NCI-H226 (cell line): ENCODE data around the gene PBX4.

Experiments
- DNase-seq: peaks from one replicate; pipeline ENCODE4 v3.0.0-alpha.2; 2015

PBX4 gene

DNA sequence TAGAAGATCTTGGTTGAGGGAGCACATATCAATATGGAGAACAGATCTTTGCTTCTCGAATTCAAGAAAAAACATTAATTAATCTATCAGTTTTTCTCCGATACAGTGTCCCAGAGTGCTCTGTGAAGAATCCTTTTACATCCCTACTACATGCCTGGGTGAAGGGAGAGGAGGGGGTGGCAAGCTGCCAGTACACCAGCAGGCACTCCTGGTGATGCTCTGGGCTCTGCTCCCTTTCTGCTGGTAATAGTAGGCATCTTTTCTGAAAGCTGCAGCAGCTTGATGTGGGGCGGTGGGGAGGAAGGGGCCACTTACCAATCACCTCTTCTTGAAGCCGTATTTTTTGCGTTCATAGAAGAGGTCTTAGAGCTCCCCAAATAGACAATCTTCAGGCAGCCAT lies 30.7 kb downstream of the PBX4 start:
- DNase-seq, result no peak

DNA sequence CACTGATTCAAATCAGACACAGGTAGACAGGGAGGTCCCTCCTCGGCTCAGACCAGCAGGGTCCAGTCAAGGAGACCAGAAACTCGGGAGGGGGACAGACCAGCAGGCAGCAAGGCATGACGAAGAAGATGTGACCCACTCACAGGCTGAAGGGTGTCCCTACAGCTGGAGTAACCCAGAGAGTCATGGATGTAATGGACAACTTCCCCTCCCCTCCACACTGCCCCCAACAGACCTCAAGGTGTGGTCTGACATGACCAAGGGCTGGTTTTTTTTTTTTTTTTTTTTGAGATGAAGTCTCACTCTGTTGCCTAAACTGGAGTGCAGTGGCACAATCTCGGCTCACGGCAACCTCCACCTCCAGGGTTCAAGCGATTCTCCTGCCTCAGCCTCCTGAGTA lies 34.1 kb downstream of the PBX4 start:
- DNase-seq, result no peak

DNA sequence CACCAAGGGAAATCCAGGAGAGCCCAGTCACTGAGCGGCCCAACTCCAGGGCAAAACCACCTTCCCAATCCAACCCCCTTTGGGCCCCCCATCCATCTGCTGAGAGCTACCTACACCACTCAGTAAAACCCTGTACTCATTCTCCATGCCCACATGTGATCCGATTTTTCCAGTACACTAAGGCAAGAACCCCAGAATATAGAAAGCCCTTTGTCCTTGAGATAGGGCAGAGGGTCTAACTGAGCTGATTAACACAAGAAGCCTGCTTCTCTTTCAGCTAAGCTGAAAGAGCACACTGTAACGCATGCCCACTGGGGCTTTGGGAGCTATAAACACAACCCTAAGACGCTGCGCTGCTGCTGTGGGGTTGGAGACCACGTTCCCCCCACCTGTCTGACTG lies 36.0 kb downstream of the PBX4 start:
- DNase-seq, result no peak

DNA sequence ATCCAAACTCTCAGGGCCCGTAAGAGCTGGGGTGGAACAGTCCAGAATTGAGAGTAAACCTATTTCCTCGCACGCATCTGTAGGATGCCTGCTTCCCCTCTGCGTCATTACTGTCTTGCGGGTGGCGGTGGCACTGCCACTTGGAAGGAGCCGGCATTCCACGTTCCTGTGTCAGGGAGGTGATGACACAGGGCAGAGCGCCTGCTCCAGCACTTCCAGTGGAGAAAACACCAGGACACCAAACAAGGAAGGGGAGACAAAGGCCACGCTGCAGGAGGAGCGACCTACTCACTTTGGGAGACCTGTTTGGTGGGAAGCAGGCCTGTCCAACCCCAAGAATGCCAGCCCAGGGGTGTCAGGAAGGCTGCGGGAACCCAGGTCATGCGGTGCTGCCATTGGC lies 37.1 kb downstream of the PBX4 start:
- DNase-seq, result no peak

DNA sequence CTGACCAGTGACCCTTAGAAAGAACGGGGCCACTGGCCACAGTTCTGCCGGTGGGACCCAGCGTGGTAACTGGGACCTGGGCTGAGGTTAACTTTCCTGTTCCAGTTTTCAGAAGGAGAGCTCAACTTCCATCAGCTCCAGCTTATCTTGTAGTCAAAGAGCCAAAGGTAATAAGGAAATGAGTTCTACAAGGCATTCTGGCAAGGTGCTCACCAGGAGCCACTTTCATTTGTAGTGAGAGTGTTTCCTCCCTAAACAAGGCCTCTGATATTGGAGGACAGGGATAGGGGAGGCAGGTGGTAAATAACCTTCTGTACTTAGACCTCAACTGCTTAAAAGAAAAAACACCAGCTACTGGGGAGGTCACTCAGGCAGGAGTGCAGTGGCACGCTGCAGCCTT lies 38.1 kb downstream of the PBX4 start:
- DNase-seq, result no peak

DNA sequence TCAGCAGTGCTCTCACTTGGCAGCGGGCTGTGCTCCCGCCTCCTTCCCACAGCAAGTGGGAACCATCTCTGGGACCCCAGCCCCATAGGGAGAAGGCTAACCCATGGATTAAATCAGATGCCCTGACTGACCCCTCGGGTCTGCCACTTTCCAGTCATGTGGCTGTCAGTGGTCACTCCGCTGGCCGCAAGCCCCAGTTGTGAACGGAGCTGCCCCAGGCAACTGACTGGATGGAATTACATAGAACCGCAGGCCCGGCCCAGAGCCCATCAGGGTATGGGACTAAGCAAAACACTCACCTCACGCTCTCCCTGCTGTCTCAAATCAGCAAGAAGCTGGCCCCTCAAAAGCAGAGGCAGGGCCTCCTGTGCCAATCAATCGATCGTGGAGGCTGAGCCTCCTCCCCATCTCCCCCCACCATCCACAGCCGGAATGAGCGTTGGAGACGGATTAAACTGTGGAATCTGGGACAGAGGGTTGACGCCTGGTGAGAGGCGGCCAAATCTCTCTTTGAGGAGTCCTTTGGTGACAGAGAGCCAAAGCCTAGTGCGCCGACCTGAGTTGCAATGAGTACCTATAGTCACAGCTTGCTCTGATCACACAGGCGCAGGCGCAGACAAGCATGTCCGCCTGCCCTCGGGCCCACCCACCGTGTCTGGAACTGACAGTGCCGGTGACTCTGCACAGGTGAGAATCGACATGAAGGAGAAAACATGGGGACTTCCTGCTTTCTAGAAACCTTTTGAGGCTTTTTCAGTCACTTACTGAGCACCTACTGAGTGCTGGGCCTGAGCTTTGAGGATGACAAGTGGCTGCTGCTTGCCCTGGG lies 38.7 kb downstream of the PBX4 start:
- no peak for DNase-seq

DNA sequence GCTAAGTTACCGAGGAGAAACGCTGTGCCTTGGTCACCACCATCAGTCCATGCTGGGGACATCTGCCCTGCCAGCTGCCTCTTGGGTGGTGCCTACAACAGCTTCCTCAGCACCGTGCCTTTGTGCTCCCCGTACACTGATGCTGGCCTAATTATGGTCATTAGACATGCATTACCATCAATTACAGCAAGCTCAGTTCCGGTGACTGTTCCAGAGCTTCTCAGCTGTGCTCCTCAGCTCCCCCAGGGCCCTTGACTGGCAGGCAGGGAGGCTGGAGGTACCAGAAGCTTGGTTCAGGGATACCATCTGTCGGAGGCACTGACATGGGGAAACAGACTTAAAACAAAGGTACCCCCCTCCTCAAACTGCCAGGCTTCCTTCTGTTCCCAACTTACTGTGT lies 40.2 kb downstream of the PBX4 start:
- no peak for DNase-seq

DNA sequence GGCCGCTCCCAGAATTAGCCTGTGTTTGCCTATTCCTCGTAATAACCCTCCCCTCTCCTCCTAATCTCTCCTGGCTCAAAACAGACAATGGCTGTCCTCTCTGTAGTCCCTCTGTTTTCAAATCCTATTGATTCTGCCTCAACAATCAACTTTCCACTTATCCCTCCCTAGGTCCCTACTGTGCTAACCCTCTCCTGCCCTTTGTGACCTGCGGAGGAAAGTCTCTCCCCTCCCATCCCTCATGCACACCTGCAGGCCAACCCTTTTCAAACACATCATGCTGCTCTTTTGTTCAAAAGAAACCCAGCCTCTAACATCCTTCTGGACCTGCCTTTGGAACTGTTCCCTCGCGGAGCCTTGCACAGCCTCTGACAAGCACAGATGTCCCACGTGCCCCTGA lies 43.1 kb downstream of the PBX4 start:
- no peak for DNase-seq

DNA sequence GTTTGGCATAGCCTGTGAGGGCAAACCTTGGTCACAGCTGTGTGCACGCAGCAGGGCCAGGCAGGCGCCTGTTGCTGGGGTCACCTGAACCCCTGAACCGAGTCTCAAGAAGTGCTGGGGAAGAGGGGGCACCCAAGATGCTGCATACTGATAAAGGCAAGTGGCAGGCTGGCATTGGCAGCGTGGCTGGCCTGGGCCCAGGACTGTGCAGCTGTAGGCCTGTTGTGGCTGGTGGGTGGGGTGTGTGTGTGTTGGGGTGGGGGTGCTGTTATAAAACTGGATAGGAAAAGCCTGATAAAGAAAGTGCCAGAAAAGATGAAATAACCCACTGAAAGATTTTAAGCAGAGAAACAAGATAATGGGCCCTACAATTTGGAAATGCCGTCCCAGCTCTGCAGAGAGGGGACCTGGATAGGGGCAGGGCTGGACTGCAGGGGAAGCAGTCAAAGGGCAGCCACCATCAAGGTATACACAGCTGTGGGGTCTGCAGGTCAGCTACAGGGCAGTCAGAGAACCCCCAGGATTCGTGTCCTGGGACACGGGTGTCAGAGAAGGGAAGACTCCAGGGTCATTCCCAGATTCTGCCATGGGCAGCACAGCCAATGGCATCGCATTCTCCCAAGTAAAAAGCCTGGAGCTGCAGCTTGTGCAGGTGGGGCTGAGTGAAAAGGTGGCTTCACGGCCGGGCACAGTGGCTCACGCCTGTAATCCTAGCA lies 47.3 kb downstream of the PBX4 start:
- DNase-seq, result no peak

DNA sequence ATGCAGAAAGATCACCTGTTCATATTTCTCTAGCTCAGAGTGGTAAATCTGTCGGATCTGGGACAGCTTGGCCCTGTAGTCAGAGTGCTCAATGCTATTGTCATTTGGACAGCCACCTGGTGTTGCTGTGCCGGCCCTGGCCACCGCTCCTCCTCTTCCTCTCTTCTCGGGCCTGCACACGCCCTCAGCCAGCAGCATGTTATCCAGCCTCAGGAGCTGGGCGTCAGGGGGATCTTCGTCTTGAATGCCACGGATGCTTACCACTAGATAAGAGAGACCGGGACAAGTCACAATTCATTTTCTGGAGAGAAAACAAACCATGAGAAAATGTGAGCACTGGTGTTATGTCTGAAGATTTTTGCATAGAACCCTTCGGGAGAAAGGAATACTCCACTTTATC lies 47.9 kb downstream of the PBX4 start:
- DNase-seq, result no peak

DNA sequence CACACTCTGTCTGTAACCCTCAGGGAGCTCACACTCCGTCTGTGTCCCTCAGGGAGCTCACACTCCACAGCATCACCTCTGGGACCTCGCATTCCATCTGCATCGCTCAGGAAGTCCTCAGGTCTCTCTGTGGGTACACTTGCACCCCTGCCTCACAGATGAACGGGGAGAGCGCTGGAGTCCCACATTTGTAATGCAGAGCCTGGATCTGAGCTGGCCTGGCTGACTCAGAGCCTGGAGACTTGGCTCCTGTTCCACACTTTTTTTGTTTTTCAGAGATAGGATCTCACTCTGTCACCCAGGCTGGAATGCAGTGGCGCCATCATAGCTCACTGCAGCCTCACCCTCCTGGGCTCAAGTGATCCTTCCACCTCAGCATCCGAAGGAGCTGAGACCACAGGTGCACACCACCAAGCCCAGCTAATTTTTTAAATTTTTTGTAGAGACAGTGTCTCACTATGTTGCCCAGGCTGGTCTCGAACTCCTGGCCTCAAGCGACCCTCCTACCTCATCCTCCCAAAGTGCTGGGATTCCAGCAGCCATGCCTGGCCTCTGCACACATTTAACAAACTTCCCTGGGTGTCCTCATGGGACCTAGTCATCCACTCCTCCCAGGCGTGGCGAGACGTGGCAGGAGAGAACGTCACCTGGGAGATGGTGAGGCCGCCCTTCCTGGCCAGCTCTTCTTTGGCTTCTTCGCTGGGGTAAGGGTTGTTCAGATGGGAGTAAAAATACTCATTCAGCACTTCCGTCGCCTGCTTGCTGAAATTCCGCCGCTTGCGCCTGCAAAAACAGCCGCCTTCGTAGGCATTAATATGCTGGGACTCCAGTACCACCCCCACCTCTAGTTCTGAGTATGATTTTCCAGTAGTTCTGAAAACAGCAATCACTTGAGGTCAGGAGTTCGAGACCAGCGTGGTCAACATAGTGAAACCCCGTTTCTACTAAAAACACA lies 49.4 kb downstream of the PBX4 start:
- DNase-seq, result no peak

DNA sequence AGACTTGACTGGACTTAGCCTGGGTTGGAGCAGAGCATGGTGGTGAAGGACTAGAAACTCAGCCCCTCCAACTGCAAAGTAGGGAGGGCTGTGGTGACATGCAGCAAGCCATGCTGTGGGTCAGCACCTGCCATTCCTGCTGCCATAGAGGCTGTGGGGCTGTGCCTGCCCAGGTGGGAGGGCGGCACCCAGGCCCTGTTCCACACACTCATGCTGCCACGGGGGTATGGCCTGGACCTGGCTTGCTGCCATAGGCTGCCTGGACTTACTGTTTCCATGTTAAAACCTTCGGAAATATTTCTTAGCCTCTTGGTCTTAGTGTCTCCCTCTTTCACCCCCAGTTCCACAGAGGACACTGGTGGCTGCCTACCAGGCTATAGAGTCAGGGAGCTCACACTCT lies 51.1 kb downstream of the PBX4 start:
- DNase-seq, result no peak

DNA sequence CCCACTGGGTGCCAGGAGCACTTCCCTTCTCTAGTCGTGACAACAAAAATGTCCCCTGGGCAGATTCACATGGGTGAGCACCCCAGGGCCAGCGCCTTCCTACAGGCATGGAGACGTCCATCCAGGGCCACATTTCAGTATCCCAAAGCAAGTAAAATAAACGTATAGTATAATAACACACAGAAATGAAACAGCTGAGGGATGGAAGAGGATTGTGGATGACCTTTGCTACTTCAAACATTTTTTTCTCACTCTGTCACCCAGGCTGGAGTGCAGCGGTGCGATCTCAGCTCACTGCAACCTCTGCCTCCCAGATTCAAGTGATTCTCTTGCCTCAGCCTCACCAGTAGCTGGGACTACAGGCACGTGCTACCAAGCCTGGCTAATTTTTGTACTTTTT lies 52.2 kb downstream of the PBX4 start:
- DNase-seq, result no peak

DNA sequence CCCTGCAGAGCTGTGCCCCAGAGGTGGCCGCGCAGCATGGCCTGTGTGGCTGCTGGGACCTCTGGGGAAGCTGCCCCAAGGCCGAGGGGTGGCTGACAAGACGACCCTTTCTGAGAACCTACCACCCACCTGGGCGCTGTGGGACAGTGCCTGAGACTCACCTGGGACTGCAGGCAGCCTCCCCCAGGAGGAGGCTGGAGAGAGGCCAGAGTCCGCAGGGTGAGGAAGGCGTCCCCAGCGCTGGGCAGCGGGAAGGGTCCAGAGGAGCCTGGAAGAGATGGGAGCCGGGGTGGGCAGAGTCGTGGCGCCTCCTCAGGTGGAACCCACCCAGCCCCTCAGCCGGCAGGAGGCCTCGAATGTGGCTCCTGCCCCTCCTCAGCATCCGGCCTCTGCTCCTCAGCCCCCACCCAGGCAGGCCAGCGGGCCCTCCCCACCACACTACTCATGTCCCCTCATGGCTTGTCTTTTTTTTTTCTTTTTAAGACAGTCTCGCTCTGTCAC lies 55.1 kb downstream of the PBX4 start:
- no peak for DNase-seq

DNA sequence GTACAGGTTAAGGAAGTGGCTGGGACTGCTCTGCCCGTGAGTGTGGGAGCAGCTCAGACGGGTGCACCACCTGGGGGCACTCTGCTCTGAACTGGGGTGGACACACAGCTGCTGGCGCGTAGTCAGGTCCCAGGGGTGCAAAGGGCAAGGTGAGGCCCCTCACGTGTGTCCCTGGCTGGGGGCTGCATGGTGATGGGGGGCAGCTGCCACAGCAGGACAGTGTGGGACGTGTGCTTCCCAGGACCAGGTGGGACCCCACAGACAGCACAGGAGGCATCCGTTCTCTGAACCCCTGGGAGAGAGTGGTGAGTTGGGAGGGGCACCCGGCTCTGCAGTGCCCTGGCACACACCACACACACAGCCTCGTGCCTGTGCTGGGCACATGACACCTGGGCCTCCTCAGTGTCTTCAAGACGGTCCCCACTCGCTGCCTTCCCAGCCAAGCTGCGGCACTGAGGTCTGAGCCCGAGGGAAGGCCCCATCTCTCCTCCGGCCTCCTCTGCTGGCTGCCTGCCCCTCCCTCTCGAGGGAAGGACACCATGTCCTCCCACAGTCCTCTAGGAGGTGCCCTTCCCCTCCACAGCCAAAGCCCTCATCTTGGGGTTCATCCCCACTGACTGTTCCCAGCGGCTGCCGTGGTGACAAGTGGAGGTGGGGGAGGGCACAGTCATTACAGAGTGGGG lies 55.7 kb downstream of the PBX4 start:
- DNase-seq, result no peak

DNA sequence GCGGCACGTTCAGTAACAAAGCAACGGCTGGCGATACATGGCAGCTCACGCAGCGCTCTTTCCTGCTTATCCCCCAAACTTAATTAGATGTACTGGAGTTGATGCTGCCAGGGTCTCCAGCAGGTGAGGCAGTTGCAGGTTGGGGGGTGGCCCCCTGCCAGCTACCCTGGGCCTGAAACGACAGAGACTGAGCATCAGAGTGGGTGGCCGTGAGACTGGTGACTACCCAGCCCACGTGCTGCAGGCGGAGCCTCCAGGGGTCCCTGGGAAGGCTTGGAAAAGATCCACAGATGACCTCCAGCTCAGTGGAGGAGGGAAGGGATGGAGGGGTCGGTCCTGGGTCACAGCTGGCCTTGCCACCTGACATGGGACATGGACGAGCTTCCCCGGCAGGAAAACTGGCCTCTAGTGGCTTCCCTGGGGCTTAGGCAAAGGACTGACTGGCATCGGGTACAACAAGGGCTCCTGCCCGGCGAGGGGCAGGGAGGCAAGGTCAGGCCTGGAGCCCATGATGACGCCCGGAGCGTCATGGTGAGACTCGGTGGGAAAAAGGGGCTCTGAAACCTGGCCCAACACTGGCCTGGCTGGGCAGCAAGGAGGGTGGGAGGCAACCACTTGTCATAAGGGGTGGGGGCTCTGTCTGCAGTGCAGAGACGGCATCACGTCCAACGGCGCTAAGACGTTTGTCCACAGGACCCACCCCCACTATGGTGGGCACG lies 56.4 kb downstream of the PBX4 start:
- DNase-seq, result no peak

DNA sequence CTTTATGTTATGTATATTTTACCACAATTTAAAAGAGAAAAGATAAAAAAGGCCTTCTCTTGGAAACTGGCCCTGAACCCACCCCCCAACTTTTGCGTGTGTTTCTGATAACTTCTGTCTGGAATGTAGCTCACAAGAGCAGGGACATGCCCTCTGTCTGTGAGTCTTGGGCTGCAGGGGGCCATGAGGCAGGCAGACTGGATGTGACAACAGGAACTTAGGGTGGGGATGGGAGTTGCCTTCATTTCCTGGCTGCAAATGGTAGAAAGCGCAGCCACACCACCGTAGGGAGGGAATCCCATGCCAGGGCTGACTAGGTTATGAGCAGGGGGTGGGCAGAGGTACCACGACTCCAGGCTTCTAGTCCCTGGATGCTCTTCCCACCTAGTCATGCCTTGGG lies 58.6 kb downstream of the PBX4 start:
- DNase-seq, result no peak

DNA sequence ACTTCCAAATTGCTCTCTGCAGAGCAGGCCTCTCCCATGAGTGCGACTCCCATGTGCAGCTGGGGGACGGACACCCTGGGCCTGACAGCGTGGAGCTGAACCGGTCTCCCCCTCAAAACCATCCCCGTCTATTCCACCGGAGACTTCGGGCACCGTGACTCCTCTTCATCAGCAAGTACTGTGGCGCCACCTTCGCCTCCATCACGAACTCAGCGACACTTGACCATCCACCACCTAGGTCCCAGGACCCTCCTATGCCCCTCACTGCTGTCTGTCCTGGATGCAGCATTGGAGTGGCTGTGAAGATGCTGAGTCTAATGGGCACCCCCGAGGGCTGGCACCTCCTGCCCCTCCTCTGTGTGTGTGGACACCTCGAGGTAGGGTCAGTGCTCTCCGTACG lies 59.9 kb downstream of the PBX4 start:
- no peak for DNase-seq

DNA sequence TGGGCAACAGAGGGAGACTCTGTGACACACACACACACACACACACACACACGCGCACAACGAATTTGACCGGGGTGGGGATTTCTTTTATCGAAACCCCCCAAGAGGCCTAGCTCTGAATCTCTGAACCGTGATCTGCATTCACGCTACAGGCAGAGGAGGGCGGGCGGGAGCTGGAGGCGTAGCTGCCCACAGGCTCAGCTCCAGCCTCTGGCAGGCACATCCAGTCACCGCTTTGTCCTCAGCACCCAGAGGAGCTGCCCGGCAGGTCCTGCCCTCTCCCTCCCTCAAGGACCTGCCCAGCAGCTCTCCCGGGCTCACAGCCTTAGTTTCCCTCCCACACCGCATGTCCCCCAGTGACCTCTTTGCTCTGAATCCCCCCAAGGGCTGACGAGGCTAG lies 60.4 kb downstream of the PBX4 start:
- no peak for DNase-seq

DNA sequence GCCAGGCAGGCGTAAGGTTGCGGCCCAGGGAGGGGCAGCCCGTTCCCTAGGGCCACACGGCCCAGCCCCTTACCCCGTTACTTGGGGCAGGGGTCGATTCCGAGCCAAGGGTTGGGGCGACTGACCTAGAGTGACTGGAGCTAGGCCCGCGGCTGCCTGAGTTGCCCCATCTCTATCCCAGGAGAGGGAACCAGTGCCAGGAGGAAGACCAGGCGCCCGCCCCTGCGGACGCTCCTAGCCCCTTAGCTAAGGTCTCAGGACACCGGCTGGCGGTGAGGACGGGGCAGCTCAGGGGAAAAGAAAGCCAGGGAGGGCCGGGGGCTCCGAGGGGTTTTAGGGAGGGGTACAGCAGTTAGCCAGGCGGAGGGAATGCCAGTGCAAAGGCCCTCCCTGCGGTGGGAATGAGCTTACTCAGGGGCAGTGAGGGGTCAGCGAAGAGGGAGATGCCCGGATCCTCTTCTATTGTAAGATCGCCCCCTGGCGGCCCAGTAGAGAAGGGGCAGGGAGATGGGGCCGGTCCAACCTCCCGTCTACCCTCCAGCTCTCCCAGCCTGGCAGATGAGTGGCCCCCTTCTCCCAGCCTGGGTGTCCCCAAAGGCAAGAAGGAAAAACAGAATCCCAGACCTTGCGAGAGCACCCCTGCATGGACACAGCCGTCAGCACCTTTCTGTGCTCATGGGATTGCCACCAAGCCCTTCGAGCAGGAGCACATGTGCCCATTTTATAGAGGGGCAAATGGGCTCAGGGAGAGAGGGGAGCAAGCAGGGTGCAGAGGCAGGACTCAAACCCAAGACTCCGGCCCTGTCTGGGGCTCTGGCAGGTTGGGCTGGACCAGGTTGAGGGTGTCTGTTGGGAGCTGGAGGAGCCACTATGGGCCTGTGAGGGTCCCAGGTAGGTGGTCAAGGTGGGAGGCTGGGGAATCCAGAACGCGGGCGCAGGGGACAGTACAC lies 64.1 kb downstream of the PBX4 start:
- DNase-seq, result no peak

DNA sequence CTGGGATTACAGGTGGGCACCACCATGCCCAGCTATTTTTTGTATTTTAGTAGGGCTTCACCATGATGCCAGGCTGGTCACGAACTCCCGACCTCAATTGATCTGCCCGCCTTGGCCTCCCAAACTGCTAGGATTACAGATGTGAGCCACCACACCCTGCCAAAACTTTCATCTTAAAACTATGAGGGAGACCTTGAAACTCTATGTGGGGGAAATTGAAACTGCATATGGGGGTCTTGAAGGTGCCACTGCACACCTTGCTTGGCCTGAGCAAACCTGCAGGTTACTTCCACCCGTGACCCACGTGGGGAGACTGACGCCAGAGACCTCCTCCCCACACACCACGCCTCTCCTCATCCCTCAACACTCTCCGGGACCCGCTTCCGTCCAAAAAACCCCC lies 64.8 kb downstream of the PBX4 start:
- no peak for DNase-seq
